OCI-M1 (cell line): ENCODE results near the gene TMEM252.

Experiments used
- DNase-seq: peaks from one replicate; lab custom pipeline; 2025; lab: John Stamatoyannopoulos, UW

TMEM252 gene

DNA sequence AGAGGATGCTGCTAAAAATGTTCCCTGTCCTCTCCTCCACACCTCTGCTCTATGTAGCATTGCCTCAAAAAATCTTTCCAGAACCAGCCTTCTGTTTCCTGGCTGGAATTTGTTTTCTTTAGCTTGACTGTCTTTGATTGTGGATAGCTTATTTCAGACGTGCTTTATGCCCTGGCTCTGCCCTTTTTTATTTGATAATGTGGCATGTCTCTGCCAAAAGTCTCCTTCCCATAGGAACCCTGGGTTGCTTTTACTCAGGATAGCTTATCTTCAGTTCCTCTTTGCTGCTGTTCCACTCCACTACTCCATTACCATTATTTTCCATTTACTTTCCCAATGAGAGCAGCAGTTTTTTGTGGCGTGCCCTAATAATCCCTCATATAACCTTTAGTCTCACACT is 885 bp upstream of the TMEM252 start:
- DNase-seq = no peak

DNA sequence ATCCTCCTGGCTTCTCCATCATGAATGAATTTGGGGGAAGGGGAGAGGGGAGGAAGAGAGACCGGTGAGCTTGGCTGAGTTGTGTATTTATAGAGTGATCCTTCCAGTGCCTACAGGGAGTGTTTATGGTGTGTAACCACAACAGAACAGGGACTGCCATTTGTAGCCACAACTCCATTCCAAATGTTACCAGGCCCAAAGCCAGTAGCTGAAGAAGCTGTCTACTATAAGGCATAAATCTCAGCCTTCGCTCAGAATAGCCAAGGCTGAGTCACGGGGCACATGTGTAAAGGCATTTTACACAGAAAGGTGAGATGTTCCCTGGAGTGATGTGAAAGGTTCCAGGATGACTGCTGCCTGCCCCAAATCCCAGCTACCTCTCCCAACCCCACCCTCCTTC is 2.5 kb downstream of the TMEM252 start:
- no peak for DNase-seq

DNA sequence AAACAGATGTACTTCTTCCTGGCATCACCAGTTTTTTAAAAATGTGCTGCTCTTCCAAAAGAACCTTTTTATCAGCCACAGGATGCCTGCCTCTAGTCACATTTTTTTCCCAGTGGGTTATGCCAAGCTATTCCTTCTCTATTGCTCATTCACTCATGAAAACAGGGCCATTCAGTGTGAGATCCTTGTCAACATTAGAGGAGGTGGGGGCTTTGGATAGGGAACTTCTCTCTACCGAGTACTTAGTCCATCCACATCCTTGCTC is 3.1 kb downstream of the TMEM252 start:
- no peak for DNase-seq

DNA sequence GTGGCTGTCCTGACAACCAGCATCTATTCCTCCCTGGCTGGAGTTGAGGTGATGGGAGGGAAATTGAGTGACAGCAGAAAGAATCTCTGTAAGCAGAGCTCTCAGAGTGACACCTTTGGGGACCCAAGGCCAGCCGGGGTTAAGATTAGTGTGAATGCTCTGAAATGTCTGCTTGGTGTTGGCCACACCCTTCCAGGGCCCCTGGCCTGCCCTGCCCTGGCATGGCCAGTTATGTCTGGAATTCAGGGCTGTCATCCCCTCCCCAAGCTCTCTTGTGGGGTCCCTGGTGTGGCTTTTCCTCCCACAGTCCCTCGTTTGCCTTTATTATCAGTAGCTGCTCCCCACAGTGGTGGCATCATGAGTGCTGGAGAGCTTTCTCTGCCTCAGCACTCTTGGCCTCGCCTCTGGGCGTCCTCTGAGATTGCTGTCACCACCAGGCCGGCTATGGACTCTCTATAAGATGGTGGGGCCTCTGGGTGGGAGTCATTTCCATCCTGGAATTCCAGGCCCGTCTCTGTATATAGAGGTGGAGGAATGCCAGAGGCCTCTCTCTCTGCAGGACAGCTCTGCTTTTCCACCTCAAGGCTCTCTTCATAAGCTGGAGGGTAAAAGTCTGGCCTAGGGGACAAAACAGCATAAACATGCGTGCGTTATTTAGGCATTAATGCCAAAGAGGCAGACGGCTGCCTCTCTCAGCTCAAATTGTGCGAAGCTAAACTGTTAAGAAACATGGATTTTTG is 3.6 kb downstream of the TMEM252 start:
- DNase-seq = no peak

DNA sequence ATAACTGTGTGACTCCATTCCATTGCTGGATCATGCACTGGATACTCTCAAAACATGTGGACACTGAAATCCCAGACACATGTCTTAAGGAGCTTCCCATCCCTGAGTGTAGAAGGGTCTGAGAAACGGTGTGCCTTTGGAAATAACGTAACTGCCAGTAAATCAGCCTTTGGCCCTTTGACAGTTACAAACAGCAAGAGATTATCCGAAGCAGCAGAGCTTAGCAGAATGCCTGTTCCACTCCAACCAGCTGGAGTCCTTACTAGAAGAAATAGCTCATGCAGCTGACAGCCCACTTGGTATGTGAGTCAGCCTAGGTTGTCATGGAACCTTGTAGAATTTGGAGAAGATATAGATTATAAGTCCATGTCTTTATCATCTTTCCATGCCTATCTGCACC is 7.0 kb downstream of the TMEM252 start:
- DNase-seq = no peak

DNA sequence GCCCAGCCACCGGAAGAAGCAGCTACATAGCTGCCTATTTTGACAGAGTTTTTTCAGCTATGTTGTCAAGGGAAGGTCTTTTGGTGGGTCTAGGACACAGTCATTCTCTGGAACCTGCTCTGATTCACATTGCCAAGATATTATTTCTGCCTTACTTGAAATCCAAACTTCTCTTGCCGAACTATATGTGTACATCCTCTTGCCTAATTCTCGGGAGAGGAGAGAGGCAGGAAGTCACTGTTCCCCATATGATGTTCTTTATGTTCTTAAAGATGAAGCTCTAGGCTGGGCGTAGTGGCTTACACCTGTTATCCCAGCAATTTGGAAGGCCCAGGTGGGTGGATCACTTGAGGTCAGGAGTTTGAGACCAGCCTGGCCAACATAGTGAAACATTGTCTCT is 8.6 kb downstream of the TMEM252 start:
- DNase-seq = no peak

DNA sequence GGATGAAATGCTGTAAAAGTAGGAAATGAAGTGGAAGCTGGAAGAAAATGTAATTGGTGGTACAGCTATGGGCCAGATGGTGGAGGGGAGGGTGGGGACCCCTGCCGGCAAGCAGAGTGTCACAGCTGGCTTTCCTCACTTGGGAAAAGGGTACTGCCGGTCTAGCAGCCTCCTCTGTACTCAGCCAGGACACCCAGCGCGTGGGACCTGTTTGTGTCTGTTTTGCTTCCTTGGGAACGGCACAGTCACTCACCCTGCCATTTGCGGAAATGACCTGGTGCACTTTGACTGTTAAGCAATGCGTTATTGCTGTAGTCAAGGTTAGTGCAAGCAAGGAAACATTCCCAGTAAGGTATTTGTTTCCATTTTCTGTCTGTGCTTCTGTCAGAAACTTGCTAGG is 10.1 kb downstream of the TMEM252 start:
- no peak for DNase-seq

DNA sequence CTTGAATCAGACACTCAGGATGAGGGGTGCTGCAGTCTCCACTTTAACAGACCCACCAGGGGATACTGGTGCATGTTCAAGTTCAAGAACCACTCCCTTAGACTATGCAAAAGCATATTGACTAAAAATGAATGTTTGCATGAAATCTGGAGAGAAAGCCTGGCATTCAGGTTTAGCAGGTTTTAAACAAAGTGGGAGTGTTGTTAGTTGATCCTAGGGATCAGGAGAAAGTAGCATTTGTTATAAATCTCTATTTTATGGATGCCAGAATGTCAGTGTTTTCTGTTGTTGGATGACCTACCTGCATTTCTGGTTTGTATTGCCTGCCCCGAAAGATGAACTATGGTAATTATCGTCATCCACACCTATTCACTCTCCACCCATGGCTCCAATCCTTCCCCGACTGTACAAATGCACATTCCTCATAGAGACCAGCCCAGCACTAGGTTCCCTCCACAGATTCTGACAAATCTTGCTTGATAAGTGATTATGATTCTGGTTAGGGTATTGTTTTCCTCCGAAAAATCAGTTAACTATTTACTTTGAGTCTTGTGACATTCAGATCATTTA is 17.2 kb downstream of the TMEM252 start:
- no peak for DNase-seq

DNA sequence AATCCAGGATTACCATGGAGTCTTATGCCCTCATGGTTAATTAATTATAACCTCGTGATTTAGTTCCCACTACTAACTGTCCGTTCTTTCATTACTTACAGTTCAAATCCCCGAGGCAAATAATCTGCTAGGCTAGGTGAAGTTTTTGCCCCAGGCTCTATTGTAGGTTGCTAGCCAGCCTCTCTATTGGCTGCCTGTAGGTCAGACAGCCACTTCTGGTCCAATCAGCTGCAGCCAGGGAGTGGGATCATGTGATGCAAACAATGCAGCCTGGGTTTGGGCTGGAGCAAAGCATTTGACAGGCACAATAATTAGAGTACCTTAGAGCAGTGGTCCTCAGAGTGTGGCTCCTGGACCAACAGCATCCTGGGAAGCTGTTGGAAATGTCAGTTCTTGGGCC is 17.7 kb downstream of the TMEM252 start:
- DNase-seq = no peak

DNA sequence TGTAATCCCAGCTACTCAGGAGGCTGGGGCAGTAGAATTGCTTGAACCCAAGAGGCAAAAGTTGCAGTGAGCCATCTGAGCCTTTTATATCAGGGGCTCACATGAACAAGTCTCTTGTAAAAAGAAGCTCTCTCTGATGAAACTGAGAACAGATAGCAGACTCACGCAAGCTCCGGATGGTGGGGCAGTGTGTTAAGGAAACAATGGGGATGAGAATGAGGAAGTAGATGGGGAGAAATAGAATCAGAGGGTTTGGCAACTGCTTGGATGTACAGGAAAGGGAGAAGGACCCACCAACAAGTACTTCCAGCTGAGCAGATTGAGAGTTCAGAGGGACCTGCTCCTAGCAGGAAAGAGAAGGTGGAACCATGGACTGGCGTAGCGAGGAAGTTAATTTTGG is 18.6 kb downstream of the TMEM252 start:
- peak; percentile 55 for DNase-seq

DNA sequence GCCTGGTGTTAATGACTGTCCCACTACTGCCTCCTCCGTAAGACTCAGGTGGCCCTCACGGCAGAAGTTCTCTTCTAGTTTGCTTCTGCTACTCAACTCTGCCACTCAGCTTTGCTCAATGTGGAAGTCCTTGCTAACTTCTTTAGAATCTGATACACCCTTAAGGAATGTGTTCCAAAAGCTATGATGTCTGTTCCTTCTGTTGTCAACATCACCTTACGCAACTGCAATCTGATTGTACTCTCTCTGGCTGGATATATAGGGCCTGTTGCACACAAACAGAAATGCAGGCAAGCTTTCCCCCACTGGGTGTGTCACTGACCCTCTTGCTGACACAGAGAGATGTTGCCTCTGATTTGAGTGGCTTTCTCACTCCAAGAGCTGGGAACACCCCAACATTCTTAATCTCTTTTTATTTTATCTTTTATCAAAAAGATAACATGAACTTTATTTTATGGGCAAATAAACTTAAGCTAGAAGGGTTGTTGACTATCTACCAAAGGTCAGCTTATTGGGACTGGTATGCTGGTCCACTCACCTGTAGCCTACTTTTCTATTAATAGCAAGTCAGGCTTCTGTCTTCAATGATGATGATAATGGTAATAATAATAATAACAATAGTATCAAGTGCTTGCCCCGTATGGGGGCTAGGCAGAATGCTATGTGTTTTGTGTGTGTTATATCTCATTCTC is 25.2 kb downstream of the TMEM252 start:
- no peak for DNase-seq

DNA sequence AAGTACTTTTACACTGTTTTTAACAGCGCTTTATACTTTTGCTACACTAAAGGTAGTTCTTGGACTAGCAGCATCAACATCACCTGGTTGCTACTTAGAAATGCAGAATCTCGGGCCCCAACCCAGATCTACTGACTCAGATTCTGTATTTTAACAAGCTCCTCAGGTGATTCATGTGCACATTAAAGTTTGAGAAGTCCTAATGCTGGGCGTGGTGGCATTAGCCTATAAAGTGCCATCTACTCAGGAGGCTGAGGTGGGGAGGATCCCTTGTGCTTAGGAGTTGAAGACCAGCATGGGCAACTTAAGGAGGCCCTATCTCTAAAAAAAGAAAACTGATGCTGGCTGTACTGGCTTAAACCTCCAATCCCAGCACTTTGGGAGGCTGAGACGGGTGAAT is 26.7 kb downstream of the TMEM252 start:
- no peak for DNase-seq

DNA sequence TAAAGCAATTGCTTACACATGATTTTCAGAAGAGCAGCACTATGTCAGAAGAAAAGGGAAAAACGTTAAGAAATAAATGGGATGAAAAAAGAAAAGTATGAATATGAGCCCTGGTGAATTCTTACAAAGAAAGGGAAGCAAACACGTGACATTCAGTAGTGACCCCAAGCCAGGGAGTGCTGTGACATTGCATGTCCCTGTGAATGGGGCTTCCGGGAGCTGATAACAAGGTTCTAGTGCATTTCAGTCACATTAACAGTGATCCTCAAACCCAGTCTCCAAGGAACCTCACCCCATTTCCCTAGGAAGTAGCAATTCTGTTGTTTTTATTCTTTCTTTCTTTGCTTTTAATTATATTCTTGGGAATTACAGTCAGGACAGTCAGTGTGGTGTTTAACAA is 27.3 kb downstream of the TMEM252 start:
- no peak for DNase-seq

DNA sequence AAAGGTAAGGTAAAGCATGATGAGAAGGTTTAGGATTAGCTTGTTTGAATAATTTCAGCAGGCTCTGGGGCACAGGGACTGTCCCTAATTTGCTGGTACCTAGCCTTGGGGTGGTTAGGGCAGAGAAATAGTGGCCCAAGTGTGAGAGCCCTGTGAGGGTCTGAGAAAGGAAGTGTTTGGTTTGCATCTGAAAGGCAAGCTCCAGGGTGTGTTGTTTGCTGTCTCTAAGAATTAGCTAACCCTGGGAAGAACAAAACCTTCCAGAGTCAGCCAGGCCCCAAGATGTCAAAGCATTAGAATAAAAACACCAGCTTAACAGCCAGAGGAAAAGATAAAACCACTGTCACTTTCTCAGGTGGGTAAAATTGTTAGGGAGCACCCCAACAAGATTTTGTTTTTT is 31.0 kb downstream of the TMEM252 start:
- DNase-seq = no peak

DNA sequence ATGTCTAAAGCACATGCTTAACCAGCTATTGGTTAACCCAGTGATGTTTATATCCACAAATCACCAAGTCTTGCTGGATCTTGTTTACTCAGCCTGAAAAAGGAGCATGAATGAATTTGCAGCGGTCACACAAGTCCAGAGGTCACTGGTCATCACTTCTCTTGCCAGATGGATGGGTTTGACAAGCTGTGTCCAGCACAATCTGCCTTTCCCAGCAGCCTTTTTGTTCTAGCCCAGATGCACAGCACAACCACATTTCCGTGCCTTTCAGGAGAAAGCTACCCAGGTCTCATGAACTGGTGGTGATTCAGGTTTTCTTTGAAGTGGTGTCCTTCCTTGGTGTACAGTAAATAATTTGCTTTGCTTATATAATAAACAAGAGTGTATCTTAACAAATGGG is 32.1 kb downstream of the TMEM252 start:
- DNase-seq = no peak

DNA sequence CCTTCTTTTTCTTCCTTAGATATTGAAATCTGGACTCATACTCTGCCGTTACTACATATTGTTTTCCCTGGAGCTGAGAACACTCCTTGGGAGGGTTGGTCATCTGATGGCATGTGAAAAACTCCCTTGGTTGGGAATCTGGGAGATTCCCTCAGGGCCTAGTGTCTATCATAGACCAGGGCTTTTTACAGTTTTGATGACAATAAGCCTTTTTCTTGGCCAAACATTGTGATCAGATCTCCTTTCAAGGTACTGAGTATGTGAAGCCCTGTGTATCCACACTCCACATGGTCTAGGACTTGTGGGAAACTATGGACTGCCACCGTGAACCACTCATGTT is 32.9 kb downstream of the TMEM252 start:
- no peak for DNase-seq

DNA sequence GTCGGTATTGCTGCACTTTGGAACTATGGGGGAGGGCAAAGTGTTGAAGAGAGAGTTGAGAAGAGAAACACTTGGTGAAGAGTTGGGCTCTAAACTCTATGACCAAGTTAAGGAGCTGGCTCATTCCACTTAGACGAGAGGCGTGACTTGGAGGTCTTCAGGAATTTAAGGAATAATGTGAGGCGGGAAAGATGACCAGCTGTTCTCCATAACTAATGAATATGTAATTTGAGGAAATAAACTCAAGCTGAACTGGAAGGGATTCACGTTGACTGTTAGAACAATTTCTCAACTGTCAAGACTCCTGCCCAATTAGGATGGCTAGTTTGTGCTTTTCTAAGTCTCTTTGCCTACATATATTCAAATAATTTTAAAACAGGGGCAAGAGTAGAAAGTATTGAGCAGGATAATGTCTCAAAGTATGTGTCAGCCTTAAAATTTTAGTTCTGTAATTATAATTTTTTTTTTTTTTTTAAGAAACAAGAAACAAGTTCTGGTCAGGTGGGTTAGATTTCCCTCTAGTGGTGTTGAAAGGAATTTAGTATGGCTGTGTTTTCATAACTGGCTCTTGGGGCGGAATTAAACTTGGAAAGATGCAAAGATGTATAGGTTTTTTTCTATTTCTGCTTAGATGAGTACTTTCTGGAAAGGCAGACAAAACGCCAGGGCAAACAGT is 33.4 kb downstream of the TMEM252 start:
- DNase-seq = peak; percentile 78

DNA sequence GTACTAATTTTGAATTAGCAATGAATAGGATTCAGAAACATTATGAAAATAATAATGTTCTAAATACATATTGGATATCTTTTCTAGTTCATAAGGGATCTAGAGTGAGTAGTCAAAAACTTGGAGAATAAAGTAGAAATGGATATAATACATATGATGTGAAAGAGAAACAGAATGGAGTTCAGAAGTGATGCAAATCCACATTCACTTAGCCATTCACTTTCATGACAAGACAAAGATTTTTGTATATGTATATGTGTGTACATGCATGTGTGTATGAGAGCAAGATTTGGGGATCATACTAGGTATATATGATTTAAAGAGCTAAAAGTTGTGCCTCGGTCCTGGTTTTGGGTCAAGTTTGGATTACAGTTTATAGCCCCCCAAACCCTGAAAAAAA is 34.1 kb downstream of the TMEM252 start:
- peak; percentile 70 for DNase-seq

DNA sequence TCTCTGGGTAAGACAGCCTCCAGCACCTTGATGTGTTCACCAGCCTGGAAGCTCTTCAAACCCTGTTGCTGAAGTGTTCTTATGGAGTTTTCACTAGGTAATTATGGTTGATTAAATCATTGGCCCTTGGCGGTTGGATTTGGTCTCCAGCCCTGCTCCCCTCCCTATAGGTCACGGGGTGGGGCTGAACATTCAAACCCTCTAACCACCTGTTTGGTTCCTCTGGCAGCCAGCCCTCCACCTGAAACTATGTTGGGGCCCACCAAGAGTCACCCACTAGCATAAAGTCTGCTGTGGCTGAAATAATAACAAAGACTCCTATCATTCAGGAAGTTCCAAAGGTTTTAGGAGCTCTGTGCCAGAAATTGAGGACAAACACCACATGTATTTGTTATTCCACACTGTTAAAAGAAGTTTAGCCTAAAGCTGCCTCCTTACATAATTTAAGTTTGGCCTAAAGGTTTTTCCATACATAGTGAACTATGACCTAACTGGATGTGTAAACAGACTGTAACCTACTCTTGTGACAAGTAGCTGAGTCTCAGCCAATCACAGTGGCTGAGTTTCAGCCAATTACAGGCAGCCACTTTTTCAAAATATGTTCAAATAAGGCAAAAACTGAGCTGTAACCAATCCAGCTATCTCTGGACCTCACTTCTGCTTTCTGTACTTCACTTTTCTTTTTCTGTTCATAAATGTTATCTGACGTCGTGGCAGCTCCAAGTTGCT is 34.8 kb downstream of the TMEM252 start:
- DNase-seq = peak; percentile 96

DNA sequence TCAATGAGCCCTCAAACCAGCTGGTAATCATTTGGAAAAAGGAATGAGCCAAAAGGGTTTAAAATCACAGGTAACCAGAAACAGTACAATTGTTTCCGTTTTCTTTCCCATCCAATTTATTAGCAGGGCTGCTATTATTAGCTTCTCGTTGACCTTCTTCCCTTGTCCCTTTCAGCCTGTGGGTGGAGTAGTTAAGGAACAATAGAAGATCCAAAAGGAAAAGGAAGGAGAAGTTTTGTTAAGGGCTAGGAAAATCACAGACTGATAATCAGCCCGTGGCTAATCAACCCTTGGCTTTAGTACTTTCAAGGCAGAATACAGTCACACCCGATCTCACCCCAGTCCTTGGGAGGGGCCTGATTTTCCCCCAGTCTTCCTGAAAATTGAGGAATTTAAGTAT is 38.4 kb downstream of the TMEM252 start:
- DNase-seq = no peak

DNA sequence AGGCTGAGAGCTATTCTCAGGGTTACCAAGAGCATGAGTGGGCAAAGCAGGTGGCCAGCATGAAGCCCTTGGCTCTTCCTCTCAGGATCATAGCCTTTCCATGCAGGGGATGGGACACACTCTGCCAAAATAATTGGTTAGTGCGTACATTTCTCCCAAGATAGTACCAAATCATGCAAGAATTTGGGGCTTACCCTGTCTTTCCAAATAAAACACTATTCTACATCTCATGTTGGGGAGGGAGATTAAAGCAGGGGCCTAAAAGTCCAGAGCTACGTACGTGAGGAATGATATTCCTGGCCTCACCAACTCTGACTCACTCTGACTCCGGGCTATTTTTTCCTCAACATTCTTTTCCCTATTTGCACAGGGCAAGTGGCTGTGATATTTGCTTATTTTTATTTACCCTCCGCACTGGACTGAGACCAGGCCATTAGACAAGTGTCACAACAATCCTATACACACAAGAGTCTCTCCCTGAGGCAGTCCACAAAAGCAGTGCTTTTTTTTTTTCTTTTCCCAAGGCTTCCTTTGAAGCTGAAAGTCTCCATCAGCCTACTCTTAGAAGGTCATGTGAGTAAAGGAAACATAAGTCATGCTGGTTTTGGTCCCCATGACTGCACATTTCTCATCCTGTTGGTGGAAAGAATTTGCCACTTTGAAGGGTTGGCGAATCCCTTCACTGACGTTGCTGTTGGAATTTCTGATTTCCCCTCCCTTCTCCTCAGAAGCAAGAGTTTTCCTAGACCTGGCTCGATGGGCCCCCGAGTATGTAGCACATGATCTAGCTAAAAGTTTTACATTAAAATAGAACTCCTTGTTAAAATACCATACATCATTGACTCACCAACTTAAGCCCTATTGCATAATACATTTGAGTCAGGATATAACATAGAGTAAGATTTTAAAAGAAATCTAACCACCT is 40.0 kb downstream of the TMEM252 start:
- DNase-seq = no peak

DNA sequence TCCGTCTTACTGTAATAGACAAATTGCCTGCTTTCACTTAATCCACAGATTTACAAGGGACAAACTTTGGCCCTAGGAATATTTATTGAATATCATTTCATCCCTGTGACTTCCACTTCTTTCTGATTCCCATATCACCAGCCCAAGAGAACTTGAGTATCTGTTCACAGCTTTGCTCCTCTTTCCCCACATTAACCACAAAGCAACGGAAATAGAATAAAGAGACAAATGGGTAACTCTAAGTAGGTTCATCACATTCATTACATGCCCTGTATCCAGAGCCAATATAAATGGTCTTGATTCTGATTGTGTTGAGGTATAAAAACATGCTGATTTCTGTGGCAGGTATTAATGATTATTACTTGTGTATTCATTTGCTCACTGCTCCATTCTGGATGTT is 41.9 kb downstream of the TMEM252 start:
- peak; percentile 46 for DNase-seq
